Smooth muscle cell (in vitro differentiated cells): ENCODE data around the gene TRPM3. TPM values are rescaled to one million over a fixed set of nuclear protein-coding genes. Genes with fewer than 3 reads are reported as not detected.

Experiments
- DNase-seq: peaks from one replicate; lab custom pipeline; 2025; ENCODE audit not compliant: unreplicated experiment; lab: John Stamatoyannopoulos, UW
- H2AFZ ChIP-seq: fragments of 200-600 bp; sonication (generic); 2 replicates; pipeline ENCODE4 v1.6.0; 2016; ENCODE audit warnings: antibody characterized with exemption, low read depth, mild to moderate bottlenecking
- H3F3A ChIP-seq: fragments of 200-600 bp; sonication (generic); 2 replicates; pipeline ENCODE4 v1.6.0; 2017; ENCODE audit warnings: antibody characterized with exemption, low read depth
- H3K27ac ChIP-seq: fragments of 200-600 bp; sonication (generic); 2 replicates; pipeline ENCODE4 v1.5.1; 2016; ENCODE audit warnings: low read depth, mild to moderate bottlenecking
- H3K27me3 ChIP-seq: fragments of 200-600 bp; sonication (generic); 2 replicates; pipeline ENCODE4 v1.6.1; 2016; ENCODE audit warnings: low read depth, mild to moderate bottlenecking
- H3K36me3 ChIP-seq: fragments of 200-600 bp; sonication (generic); 2 replicates; pipeline ENCODE4 v1.5.1; 2016; ENCODE audit warnings: low read depth
- H3K4me1 ChIP-seq: fragments of 200-600 bp; sonication (generic); 2 replicates; pipeline ENCODE4 v1.5.1; 2016; ENCODE audit warnings: low read depth
- H3K4me2 ChIP-seq: fragments of 200-600 bp; sonication (generic); 2 replicates; pipeline ENCODE4 v1.6.0; 2016; ENCODE audit warnings: mild to moderate bottlenecking
- H3K4me3 ChIP-seq: fragments of 200-600 bp; sonication (generic); 2 replicates; pipeline ENCODE4 v1.5.1; 2016; ENCODE audit warnings: mild to moderate bottlenecking
- H3K79me2 ChIP-seq: fragments of 200-600 bp; sonication (generic); 2 replicates; pipeline ENCODE4 v1.6.0; 2016; ENCODE audit warnings: low read depth, mild to moderate bottlenecking
- H3K9ac ChIP-seq: fragments of 200-600 bp; sonication (generic); 2 replicates; pipeline ENCODE4 v1.6.0; 2016; ENCODE audit warnings: low read depth
- H3K9me3 ChIP-seq: fragments of 200-600 bp; sonication (generic); replicated peaks from 2 replicates; pipeline ENCODE4 v1.5.1; 2016; ENCODE audit warnings: low read depth
- H4K20me1 ChIP-seq: fragments of 200-600 bp; sonication (generic); 2 replicates; pipeline ENCODE4 v1.6.0; 2016; ENCODE audit warnings: low read depth
- CTCF ChIP-seq: fragments of 200-600 bp; sonication (generic); IDR thresholded peaks from 2 replicates; pipeline ENCODE4 v1.5.1; 2017; ENCODE audit warnings: borderline replicate concordance, mild to moderate bottlenecking, antibody characterized with exemption; ENCODE audit not compliant: insufficient read depth, poor library complexity, severe bottlenecking
- WGBS: methylation state at CpG from one replicate; pipeline ENCODE4 v1.1.7; 2016; ENCODE audit warnings: low lambda C conversion rate; 5-methylcytosine and 5-hydroxymethylcytosine counted together
- polyA plus RNA-seq: library from polyadenylated mRNA; unstranded; fragments of >200 nt; fragmentation: Nextera tagmentation; extraction: Ambion mirVana; gene quantifications from 2 replicates; pipeline ENCODE4 v1.2.1, GENCODE V29; 2016
- total RNA-seq: library from RNA; depleted of rRNA; stranded (reverse); fragments of >200 nt; gene quantifications from 2 replicates; pipeline ENCODE4 v1.2.3, GENCODE V29; 2014

TRPM3 gene
- total and polyA plus RNA-seq, 2 experiments from 2014 or later = not detected

GRCh38 chr9:70678153-70678552 is 443.3 kb downstream of the TRPM3 start:
- H3K4me3 ChIP-seq = no peak overlapping the region
- no peaks in the 10 kb centered on the region for H3K79me2 ChIP-seq
- no peaks in the 10 kb centered on the region for H4K20me1 ChIP-seq
- no peaks in the 10 kb centered on the region for H3K36me3 ChIP-seq
- H3K27me3 ChIP-seq = no peaks in the 10 kb centered on the region
- H3K9ac ChIP-seq = no peak overlapping the region
- H3K4me2 ChIP-seq = no peak overlapping the region
- H3K4me1 ChIP-seq = no peaks in the 10 kb centered on the region
- no peak overlapping the region for H3K27ac ChIP-seq
- no peaks in the 10 kb centered on the region for H3F3A ChIP-seq
- no peak for TF ChIP-seq CTCF
- no peaks in the 10 kb centered on the region for H3K9me3 ChIP-seq
- no peak for DNase-seq
- 96% methylated on average over 4 of the region's 4 CpGs for WGBS
- H2AFZ ChIP-seq = no peak overlapping the region

- no peak overlapping the region for H2AFZ ChIP-seq
- H3K79me2 ChIP-seq = no peaks in the 10 kb centered on the region
- H3K27me3 ChIP-seq = no peaks in the 10 kb centered on the region
- no peak overlapping the region for H3K9ac ChIP-seq
- DNase-seq = no peak
- no peak for TF ChIP-seq CTCF
- H3K4me1 ChIP-seq = no peaks in the 10 kb centered on the region
- H3K4me3 ChIP-seq = no peak overlapping the region
- no peaks in the 10 kb centered on the region for H3F3A ChIP-seq
- H3K36me3 ChIP-seq = no peaks in the 10 kb centered on the region
- no peak overlapping the region for H3K4me2 ChIP-seq
- no peak overlapping the region for H3K27ac ChIP-seq
- no peaks in the 10 kb centered on the region for H3K9me3 ChIP-seq
- H4K20me1 ChIP-seq = no peaks in the 10 kb centered on the region
- WGBS = 93% methylated on average over 5 of the region's 5 CpGs
These were observed 444.2 kb downstream of the TRPM3 start for GRCh38 chr9:70677055-70677735.

GRCh38 chr9:70675868-70676370 is 445.5 kb downstream of the TRPM3 start:
- H3K36me3 ChIP-seq = no peaks in the 10 kb centered on the region
- H2AFZ ChIP-seq = no peak overlapping the region
- no peak for TF ChIP-seq CTCF
- H3K4me1 ChIP-seq = no peaks in the 10 kb centered on the region
- no peak overlapping the region for H3K4me3 ChIP-seq
- H3K79me2 ChIP-seq = no peaks in the 10 kb centered on the region
- H3K9ac ChIP-seq = no peak overlapping the region
- H4K20me1 ChIP-seq = no peaks in the 10 kb centered on the region
- WGBS = 92% methylated on average over 1 of the region's 1 CpG
- no peak overlapping the region for H3K27ac ChIP-seq
- no peaks in the 10 kb centered on the region for H3K27me3 ChIP-seq
- no peaks in the 10 kb centered on the region for H3F3A ChIP-seq
- DNase-seq = no peak
- H3K9me3 ChIP-seq = no peaks in the 10 kb centered on the region
- H3K4me2 ChIP-seq = no peak overlapping the region

- Histone ChIP-seq H3K36me3 (no peaks in the 10 kb centered on the region), H3K79me2 (no peaks in the 10 kb centered on the region), H3K4me2 (no peak overlapping the region), H3K4me3 (no peak overlapping the region), H4K20me1 (no peaks in the 10 kb centered on the region), H3K9me3 (no peaks in the 10 kb centered on the region), H2AFZ (no peak overlapping the region), H3K4me1 (no peaks in the 10 kb centered on the region), H3K9ac (no peak overlapping the region), H3K27me3 (no peaks in the 10 kb centered on the region), H3K27ac (no peak overlapping the region), H3F3A (no peaks in the 10 kb centered on the region)
- no peak for TF ChIP-seq CTCF
- WGBS = 100% methylated on average over 1 of the region's 1 CpG
- no peak for DNase-seq
These were observed 447.6 kb downstream of the TRPM3 start for GRCh38 chr9:70673844-70674243.
